Activated naive CD8-positive, alpha-beta T cell treated with anti-CD3 and anti-CD28 coated beads for 36 hours (primary cell): ENCODE data around the gene TERB1. TPM values are rescaled to one million over a fixed set of nuclear protein-coding genes. Genes with fewer than 3 reads are reported as not detected.

Experiments used
- DNase-seq: peaks from one replicate; pipeline ENCODE4 v3.0.0; 2021
- H3K27ac Mint-ChIP-seq: one replicate; pipeline ENCODE4 v1.8.0; 2022; ENCODE audit warnings: mild to moderate bottlenecking, moderate library complexity, mixed read lengths
- H3K27me3 Mint-ChIP-seq: one replicate; pipeline ENCODE4 v1.8.0; 2022; ENCODE audit warnings: mild to moderate bottlenecking, mixed read lengths
- H3K36me3 Mint-ChIP-seq: one replicate; pipeline ENCODE4 v1.8.0; 2021; ENCODE audit warnings: mild to moderate bottlenecking, mixed read lengths
- H3K4me1 Mint-ChIP-seq: one replicate; pipeline ENCODE4 v1.8.0; 2021; ENCODE audit warnings: mixed read lengths
- H3K4me3 Mint-ChIP-seq: one replicate; pipeline ENCODE4 v1.8.0; 2022; ENCODE audit warnings: mild to moderate bottlenecking, moderate library complexity, mixed read lengths
- H3K9me3 Mint-ChIP-seq: one replicate; pipeline ENCODE4 v1.8.0; 2022; ENCODE audit warnings: mixed read lengths
- total RNA-seq, 2 experiments: library from RNA; stranded (reverse); gene quantifications; one replicate each; pipeline ENCODE4 v1.2.3, GENCODE V29; 2021

TERB1 gene
- total RNA-seq, 2 experiments from 2014 or later = not detected

- H3K36me3 Mint-ChIP-seq = no peaks in the 10 kb centered on the region
- no peaks in the 10 kb centered on the region for H3K4me1 Mint-ChIP-seq
- H3K27ac Mint-ChIP-seq = no peak overlapping the region
- H3K9me3 Mint-ChIP-seq = no peaks in the 10 kb centered on the region
- no peak overlapping the region for H3K4me3 Mint-ChIP-seq
- H3K27me3 Mint-ChIP-seq = no peaks in the 10 kb centered on the region
- no peak for DNase-seq
These were observed 11.2 kb downstream of the TERB1 start for GRCh38 chr16:66790130-66790733.

GRCh38 chr16:66787427-66787826 is 14.0 kb downstream of the TERB1 start:
- Mint-ChIP-seq H3K4me3 (no peak overlapping the region), H3K9me3 (no peaks in the 10 kb centered on the region), H3K36me3 (no peaks in the 10 kb centered on the region), H3K27me3 (no peaks in the 10 kb centered on the region), H3K27ac (no peak overlapping the region), H3K4me1 (no peaks in the 10 kb centered on the region)
- no peak for DNase-seq

- Mint-ChIP-seq H3K9me3 (no peaks in the 10 kb centered on the region), H3K27ac (no peak overlapping the region), H3K4me3 (no peak overlapping the region), H3K27me3 (no peaks in the 10 kb centered on the region), H3K4me1 (no peaks in the 10 kb centered on the region), H3K36me3 (no peaks in the 10 kb centered on the region)
- no peak for DNase-seq
These were observed 14.8 kb downstream of the TERB1 start for GRCh38 chr16:66786551-66786950.

GRCh38 chr16:66776457-66776856 is 24.9 kb downstream of the TERB1 start:
- no peak for DNase-seq
- no peak overlapping the region for H3K4me3 Mint-ChIP-seq
- H3K27me3 Mint-ChIP-seq = no peaks in the 10 kb centered on the region
- no peaks in the 10 kb centered on the region for H3K9me3 Mint-ChIP-seq
- no peaks in the 10 kb centered on the region for H3K4me1 Mint-ChIP-seq
- H3K36me3 Mint-ChIP-seq = no peaks in the 10 kb centered on the region
- H3K27ac Mint-ChIP-seq = no peak overlapping the region

- Mint-ChIP-seq H3K9me3 (no peaks in the 10 kb centered on the region), H3K36me3 (no peaks in the 10 kb centered on the region), H3K4me1 (no peaks in the 10 kb centered on the region), H3K4me3 (no peak overlapping the region), H3K27ac (no peak overlapping the region), H3K27me3 (no peaks in the 10 kb centered on the region)
- no peak for DNase-seq
These were observed 26.4 kb downstream of the TERB1 start for GRCh38 chr16:66774981-66775380.

- Mint-ChIP-seq H3K9me3 (no peaks in the 10 kb centered on the region), H3K27me3 (no peaks in the 10 kb centered on the region)
These were observed 43.3 kb downstream of the TERB1 start for GRCh38 chr16:66758086-66758485.

GRCh38 chr16:66754819-66755218 is 46.6 kb downstream of the TERB1 start:
- Mint-ChIP-seq H3K4me3 (no peak overlapping the region), H3K27ac (no peak overlapping the region), H3K36me3 (no peaks in the 10 kb centered on the region), H3K4me1 (peaks cover 13% of the 10 kb centered on the region), H3K27me3 (peaks cover 5% of the 10 kb centered on the region), H3K9me3 (no peaks in the 10 kb centered on the region)
- no peak for DNase-seq

More at GRCh38 chr16:66758086-66758485, 43.3 kb downstream of the TERB1 start:
- H3K36me3 Mint-ChIP-seq = no peaks in the 10 kb centered on the region
- DNase-seq = no peak
- no peaks in the 10 kb centered on the region for H3K4me1 Mint-ChIP-seq
- H3K27ac Mint-ChIP-seq = no peak overlapping the region
- no peak overlapping the region for H3K4me3 Mint-ChIP-seq

GRCh38 chr16:66754211-66754610 is 47.2 kb downstream of the TERB1 start:
- DNase-seq = no peak
- H3K9me3 Mint-ChIP-seq = no peaks in the 10 kb centered on the region
- peaks cover 5% of the 10 kb centered on the region for H3K27me3 Mint-ChIP-seq
- H3K4me1 Mint-ChIP-seq = peaks cover 19% of the 10 kb centered on the region
- no peak overlapping the region for H3K4me3 Mint-ChIP-seq
- no peak overlapping the region for H3K27ac Mint-ChIP-seq
- peaks cover 2% of the 10 kb centered on the region for H3K36me3 Mint-ChIP-seq

GRCh38 chr16:66752958-66753357 is 48.4 kb downstream of the TERB1 start:
- Mint-ChIP-seq H3K4me3 (no peak overlapping the region), H3K4me1 (peaks cover 27% of the 10 kb centered on the region), H3K27me3 (peaks cover 5% of the 10 kb centered on the region), H3K27ac (no peak overlapping the region), H3K9me3 (no peaks in the 10 kb centered on the region), H3K36me3 (peaks cover 11% of the 10 kb centered on the region)
- no peak for DNase-seq

GRCh38 chr16:66752379-66752778 is 49.0 kb downstream of the TERB1 start:
- Mint-ChIP-seq H3K36me3 (peaks cover 11% of the 10 kb centered on the region), H3K4me3 (peak overlapping the region; percentile 77), H3K9me3 (no peaks in the 10 kb centered on the region), H3K27ac (no peak overlapping the region), H3K4me1 (peaks cover 27% of the 10 kb centered on the region), H3K27me3 (peaks cover 5% of the 10 kb centered on the region)
- no peak for DNase-seq

GRCh38 chr16:66751992-66752322 is 49.4 kb downstream of the TERB1 start:
- H3K4me1 Mint-ChIP-seq = peaks cover 31% of the 10 kb centered on the region
- no peaks in the 10 kb centered on the region for H3K9me3 Mint-ChIP-seq
- no peak for DNase-seq
- H3K27ac Mint-ChIP-seq = peak overlapping the region; percentile 77
- peaks cover 11% of the 10 kb centered on the region for H3K36me3 Mint-ChIP-seq
- H3K27me3 Mint-ChIP-seq = peaks cover 5% of the 10 kb centered on the region
- peak overlapping the region; percentile 77 for H3K4me3 Mint-ChIP-seq

GRCh38 chr16:66751303-66751991 is 49.9 kb downstream of the TERB1 start, which contains the start of gene DYNC1LI2:
DYNC1LI2 (minus strand) TSS chr16:66751609; CDS start chr16:66751591, 18 bp downstream.
- Mint-ChIP-seq H3K36me3 (peaks cover 11% of the 10 kb centered on the region), H3K27me3 (peaks cover 5% of the 10 kb centered on the region), H3K27ac (peak within 1 kb of the TSS; percentile 82), H3K9me3 (no peaks in the 10 kb centered on the region), H3K4me1 (peaks cover 36% of the 10 kb centered on the region), H3K4me3 (peak within 1 kb of the TSS; percentile 83)
- DNase-seq = peak; percentile 88

- Mint-ChIP-seq H3K4me1 (peaks cover 39% of the 10 kb centered on the region), H3K27ac (peak overlapping the region; percentile 64), H3K4me3 (peak overlapping the region; percentile 83), H3K9me3 (no peaks in the 10 kb centered on the region), H3K36me3 (peaks cover 14% of the 10 kb centered on the region), H3K27me3 (peaks cover 5% of the 10 kb centered on the region)
- peak; percentile 11 for DNase-seq
These were observed 50.4 kb downstream of the TERB1 start for GRCh38 chr16:66751053-66751302.

GRCh38 chr16:66750279-66751052 is 50.9 kb downstream of the TERB1 start:
- H3K9me3 Mint-ChIP-seq = no peaks in the 10 kb centered on the region
- H3K27me3 Mint-ChIP-seq = peaks cover 5% of the 10 kb centered on the region
- H3K4me1 Mint-ChIP-seq = peaks cover 40% of the 10 kb centered on the region
- H3K4me3 Mint-ChIP-seq = peak overlapping the region; percentile 83
- H3K36me3 Mint-ChIP-seq = peaks cover 14% of the 10 kb centered on the region
- no peak for DNase-seq
- peak overlapping the region; percentile 68 for H3K27ac Mint-ChIP-seq

GRCh38 chr16:66746682-66747081 is 54.7 kb downstream of the TERB1 start:
- peak; percentile 34 for DNase-seq
- peak overlapping the region; percentile 4 for H3K4me3 Mint-ChIP-seq

More at GRCh38 chr16:66746682-66747081, 54.7 kb downstream of the TERB1 start:
- Mint-ChIP-seq H3K27me3 (no peaks in the 10 kb centered on the region), H3K9me3 (no peaks in the 10 kb centered on the region), H3K4me1 (peaks cover 34% of the 10 kb centered on the region), H3K27ac (peak overlapping the region; percentile 69), H3K36me3 (peaks cover 18% of the 10 kb centered on the region)
